ENCODE data around the gene BIN1.
A peak's percentile ranks its signal among the peaks of the same experiment; 100 is the strongest.

BIN1 gene

GRCh38 chr2:127075821-127076220 is 31.1 kb downstream of the BIN1 start:
- no peak for DNase-seq (ENCODE audit: low read depth)

GRCh38 chr2:127074936-127075335 is 32.0 kb downstream of the BIN1 start:
- DNase-seq (ENCODE audit: low read depth), result no peak

- no peak for DNase-seq (ENCODE audit: low read depth)
These were observed 32.6 kb downstream of the BIN1 start for GRCh38 chr2:127074358-127074757.

GRCh38 chr2:127072970-127073369 is 34.0 kb downstream of the BIN1 start:
- DNase-seq (ENCODE audit: low read depth), result no peak

GRCh38 chr2:127072396-127072795 is 34.6 kb downstream of the BIN1 start:
- DNase-seq (ENCODE audit: low read depth), result no peak

- DNase-seq (ENCODE audit: low read depth), result no peak
These were observed 35.0 kb downstream of the BIN1 start for GRCh38 chr2:127071901-127072328.

GRCh38 chr2:127070221-127070620 is 36.7 kb downstream of the BIN1 start:
- DNase-seq (ENCODE audit: low read depth), result no peak

GRCh38 chr2:127069536-127069935 is 37.4 kb downstream of the BIN1 start:
- DNase-seq (ENCODE audit: low read depth), result no peak

- no peak for DNase-seq (ENCODE audit: low read depth)
These were observed 38.0 kb downstream of the BIN1 start for GRCh38 chr2:127069003-127069402.

GRCh38 chr2:127068351-127068741 is 38.6 kb downstream of the BIN1 start:
- no peak for DNase-seq (ENCODE audit: low read depth)

GRCh38 chr2:127067620-127068350 is 39.2 kb downstream of the BIN1 start:
- DNase-seq (ENCODE audit: low read depth), result no peak

- no peak for DNase-seq (ENCODE audit: low read depth)
These were observed 40.0 kb downstream of the BIN1 start for GRCh38 chr2:127066942-127067341.

- DNase-seq (ENCODE audit: low read depth), result no peak
These were observed 41.0 kb downstream of the BIN1 start for GRCh38 chr2:127065940-127066318.

GRCh38 chr2:127065299-127065939 is 41.5 kb downstream of the BIN1 start:
- DNase-seq (ENCODE audit: low read depth), result no peak

GRCh38 chr2:127064642-127065250 is 42.2 kb downstream of the BIN1 start:
- peak; percentile 96 for DNase-seq (ENCODE audit: low read depth)

GRCh38 chr2:127063701-127064590 is 43.0 kb downstream of the BIN1 start:
- DNase-seq (ENCODE audit: low read depth), result no peak

GRCh38 chr2:127061375-127062273 is 45.3 kb downstream of the BIN1 start:
- no peak for DNase-seq (ENCODE audit: low read depth)

GRCh38 chr2:127060264-127060945 is 46.5 kb downstream of the BIN1 start:
- DNase-seq (ENCODE audit: low read depth), result no peak

GRCh38 chr2:127059559-127059958 is 47.4 kb downstream of the BIN1 start:
- no peak for DNase-seq (ENCODE audit: low read depth)

- no peak for DNase-seq (ENCODE audit: low read depth)
These were observed 48.1 kb downstream of the BIN1 start for GRCh38 chr2:127058954-127059252.
